ENCODE results near the gene RIMS4.

Gene RIMS4

DNA sequence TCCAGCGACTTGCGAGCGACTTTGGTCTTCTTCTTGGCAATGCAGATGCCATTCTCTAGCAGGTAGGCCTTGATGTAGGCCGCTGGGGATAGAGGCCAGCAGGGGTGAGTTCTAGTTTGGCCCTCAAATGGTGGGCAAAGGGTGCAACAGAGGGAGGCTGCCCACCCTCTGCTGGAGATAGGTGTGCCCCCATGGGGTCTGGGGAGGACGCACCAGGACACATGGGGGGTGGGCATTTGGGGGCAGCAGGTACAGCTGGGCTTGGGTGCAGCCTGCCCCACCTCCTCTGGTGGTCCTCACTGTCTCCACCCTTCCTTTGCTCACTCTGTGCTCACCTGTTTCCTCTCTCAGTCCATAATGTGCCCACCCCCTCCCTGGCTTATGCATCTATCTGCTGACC is 53.4 kb downstream of the RIMS4 start:
- Histone ChIP-seq H3K9me2 (ENCODE audit: low read depth, low read length) (no peaks in the 10 kb centered on the region), H3K36me3 (ENCODE audit: insufficient read depth, low read length) (no peaks in the 10 kb centered on the region), H4K20me1 (ENCODE audit: insufficient read depth, low read length) (no peaks in the 10 kb centered on the region), H3K4me2 (ENCODE audit: low read length) (no peak overlapping the region), H3K27me3 (ENCODE audit: insufficient read depth, low read length) (peaks cover 13% of the 10 kb centered on the region; the same call in 1 of the 2 replicates), H3K9ac (ENCODE audit: low read length) (no peak overlapping the region), H3K79me2 (ENCODE audit: insufficient read depth, low read length) (no peaks in the 10 kb centered on the region), H3K4me1 (ENCODE audit: insufficient read depth, low read length, severe bottlenecking) (peaks cover 6% of the 10 kb centered on the region), H2AFZ (ENCODE audit: low read length) (no peak overlapping the region), H3K9me3 (ENCODE audit: low read length) (no peaks in the 10 kb centered on the region), H3F3A (ENCODE audit: insufficient read depth, low read length) (no peaks in the 10 kb centered on the region), H3K4me3 (ENCODE audit: low read depth, low read length, poor library complexity, severe bottlenecking) (no peak overlapping the region), H3K27ac (ENCODE audit: low read depth, low read length, poor library complexity, severe bottlenecking) (no peak overlapping the region)
- no peak for TF ChIP-seq EZH2 (IDR thresholded peaks at IDR 0.05; ENCODE audit: borderline replicate concordance, low read length)
- TF ChIP-seq, protein P1, sequence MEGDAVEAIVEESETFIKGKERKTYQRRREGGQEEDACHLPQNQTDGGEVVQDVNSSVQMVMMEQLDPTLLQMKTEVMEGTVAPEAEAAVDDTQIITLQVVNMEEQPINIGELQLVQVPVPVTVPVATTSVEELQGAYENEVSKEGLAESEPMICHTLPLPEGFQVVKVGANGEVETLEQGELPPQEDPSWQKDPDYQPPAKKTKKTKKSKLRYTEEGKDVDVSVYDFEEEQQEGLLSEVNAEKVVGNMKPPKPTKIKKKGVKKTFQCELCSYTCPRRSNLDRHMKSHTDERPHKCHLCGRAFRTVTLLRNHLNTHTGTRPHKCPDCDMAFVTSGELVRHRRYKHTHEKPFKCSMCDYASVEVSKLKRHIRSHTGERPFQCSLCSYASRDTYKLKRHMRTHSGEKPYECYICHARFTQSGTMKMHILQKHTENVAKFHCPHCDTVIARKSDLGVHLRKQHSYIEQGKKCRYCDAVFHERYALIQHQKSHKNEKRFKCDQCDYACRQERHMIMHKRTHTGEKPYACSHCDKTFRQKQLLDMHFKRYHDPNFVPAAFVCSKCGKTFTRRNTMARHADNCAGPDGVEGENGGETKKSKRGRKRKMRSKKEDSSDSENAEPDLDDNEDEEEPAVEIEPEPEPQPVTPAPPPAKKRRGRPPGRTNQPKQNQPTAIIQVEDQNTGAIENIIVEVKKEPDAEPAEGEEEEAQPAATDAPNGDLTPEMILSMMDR (IDR thresholded peaks at IDR 0.05; ENCODE audit: low read length): no peak

DNA sequence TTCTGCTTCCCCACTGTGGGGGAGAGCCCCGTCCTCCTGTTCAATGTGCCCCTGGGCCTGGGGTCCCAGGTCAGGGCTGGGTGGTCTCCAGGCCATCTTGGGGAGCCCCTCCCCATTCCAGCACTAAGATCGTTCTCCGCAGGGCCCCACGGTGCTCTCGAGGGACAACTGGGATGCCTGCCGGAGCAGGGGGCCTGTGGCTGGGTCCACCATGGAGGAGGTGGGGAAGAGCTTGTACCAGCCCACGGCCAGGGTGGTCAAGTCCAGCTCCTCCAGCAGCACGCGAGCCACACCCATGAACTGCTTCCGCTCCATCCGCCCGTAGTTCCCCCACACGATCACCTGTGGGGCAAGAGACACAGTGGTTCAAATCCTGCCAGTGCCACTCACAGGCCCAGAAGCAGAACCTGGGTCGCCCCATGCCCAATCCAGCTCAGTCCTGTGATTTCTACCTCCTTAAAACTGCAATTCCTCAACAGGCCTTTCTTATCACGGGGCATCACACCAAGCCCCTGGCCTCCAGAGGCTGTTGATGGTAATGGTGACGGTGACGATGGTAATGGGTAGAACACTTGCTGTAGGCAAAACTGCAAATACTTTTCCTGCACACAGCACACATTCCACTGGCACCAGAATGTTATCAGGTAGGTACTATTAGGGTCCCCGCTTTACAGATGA is 54.2 kb downstream of the RIMS4 start:
- H3K9ac ChIP-seq (ENCODE audit: low read length): no peak overlapping the region
- H4K20me1 ChIP-seq (ENCODE audit: insufficient read depth, low read length): no peaks in the 10 kb centered on the region
- no peak overlapping the region for H2AFZ ChIP-seq (ENCODE audit: low read length)
- H3K4me3 ChIP-seq (ENCODE audit: low read depth, low read length, poor library complexity, severe bottlenecking): no peak overlapping the region
- no peaks in the 10 kb centered on the region for H3K9me3 ChIP-seq (ENCODE audit: low read length)
- H3K79me2 ChIP-seq (ENCODE audit: insufficient read depth, low read length): no peaks in the 10 kb centered on the region
- no peaks in the 10 kb centered on the region for H3K9me2 ChIP-seq (ENCODE audit: low read depth, low read length)
- no peaks in the 10 kb centered on the region for H3K36me3 ChIP-seq (ENCODE audit: insufficient read depth, low read length)
- TF ChIP-seq EZH2 (IDR thresholded peaks at IDR 0.05; ENCODE audit: borderline replicate concordance, low read length): no peak
- TF ChIP-seq, protein P1 (IDR thresholded peaks at IDR 0.05; ENCODE audit: low read length): no peak
- H3K27me3 ChIP-seq (ENCODE audit: insufficient read depth, low read length): peaks cover 15% of the 10 kb centered on the region; the same call in 1 of the 2 replicates
- H3K4me2 ChIP-seq (ENCODE audit: low read length): no peak overlapping the region
- H3K4me1 ChIP-seq (ENCODE audit: insufficient read depth, low read length, severe bottlenecking): peaks cover 6% of the 10 kb centered on the region
- no peak overlapping the region for H3K27ac ChIP-seq (ENCODE audit: low read depth, low read length, poor library complexity, severe bottlenecking)
- no peaks in the 10 kb centered on the region for H3F3A ChIP-seq (ENCODE audit: insufficient read depth, low read length)

DNA sequence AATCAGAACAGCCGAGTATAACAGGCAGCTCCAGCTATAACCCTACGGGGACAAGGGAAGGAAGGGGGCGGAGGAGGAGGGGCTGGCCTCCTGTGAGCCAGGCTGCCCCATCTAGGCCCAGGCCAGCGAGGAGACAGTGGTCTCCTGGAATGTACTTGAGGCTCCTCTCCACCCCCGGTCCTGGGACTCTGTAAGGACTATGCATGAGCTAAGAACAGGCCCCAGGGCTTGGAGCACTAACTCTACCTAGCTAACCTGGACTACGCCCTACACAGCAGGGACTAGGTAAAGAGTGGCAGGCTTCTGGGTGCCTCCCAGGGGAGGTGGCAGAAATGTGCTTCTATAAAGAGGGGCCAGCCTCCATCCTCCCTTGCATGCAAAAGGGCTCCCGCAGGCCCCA is 55.8 kb downstream of the RIMS4 start:
- Histone ChIP-seq H3K36me3 (ENCODE audit: insufficient read depth, low read length) (no peaks in the 10 kb centered on the region), H3K4me2 (ENCODE audit: low read length) (no peak overlapping the region), H3F3A (ENCODE audit: insufficient read depth, low read length) (no peaks in the 10 kb centered on the region), H3K4me1 (ENCODE audit: insufficient read depth, low read length, severe bottlenecking) (peaks cover 6% of the 10 kb centered on the region), H3K27ac (ENCODE audit: low read depth, low read length, poor library complexity, severe bottlenecking) (no peak overlapping the region), H3K79me2 (ENCODE audit: insufficient read depth, low read length) (no peaks in the 10 kb centered on the region), H3K9me3 (ENCODE audit: low read length) (no peaks in the 10 kb centered on the region), H3K9me2 (ENCODE audit: low read depth, low read length) (no peaks in the 10 kb centered on the region), H3K27me3 (ENCODE audit: insufficient read depth, low read length) (peaks cover 15% of the 10 kb centered on the region; the same call in 1 of the 2 replicates), H4K20me1 (ENCODE audit: insufficient read depth, low read length) (no peaks in the 10 kb centered on the region), H3K9ac (ENCODE audit: low read length) (no peak overlapping the region), H2AFZ (ENCODE audit: low read length) (no peak overlapping the region), H3K4me3 (ENCODE audit: low read depth, low read length, poor library complexity, severe bottlenecking) (no peak overlapping the region)
- TF ChIP-seq EZH2 (IDR thresholded peaks at IDR 0.05; ENCODE audit: borderline replicate concordance, low read length): no peak
- TF ChIP-seq, protein P1 (IDR thresholded peaks at IDR 0.05; ENCODE audit: low read length): no peak

All from OCI-LY1 (cell line).